H1 (cell line): ENCODE measurements around the gene POLN.

Experiments used
- ATF3 ChIP-seq: IDR thresholded peaks from 2 replicates; pipeline ENCODE4 v1.6.1; 2011; ENCODE audit warnings: low read depth, mild to moderate bottlenecking, low read length; ENCODE audit not compliant: insufficient read depth
- CHD2 ChIP-seq: IDR thresholded peaks from 2 replicates; pipeline ENCODE4 v1.6.1; 2012; ENCODE audit warnings: low read length, improper control_type of control experiment
- CTCF ChIP-seq, 3 experiments: IDR thresholded peaks; 1 replicate in 2 of 3; 2 replicates in 1 of 3; pipeline versions ENCODE4 v1.5.1 to v1.6.1; 2011; ENCODE audit warnings: low read length in 3 of 3, mild to moderate bottlenecking in 3 of 3, inconsistent platforms in 2 of 3, low read depth in 1 of 3, moderate library complexity in 1 of 3; ENCODE audit not compliant: insufficient read depth in 1 of 3; ENCODE audit errors: control extremely low read depth in 1 of 3
- JUND ChIP-seq: IDR thresholded peaks from 2 replicates; pipeline ENCODE4 v1.6.1; 2011; ENCODE audit warnings: mild to moderate bottlenecking, improper control_type of control experiment, low read length
- SRF ChIP-seq: IDR thresholded peaks from 2 replicates; pipeline ENCODE4 v1.6.1; 2011; ENCODE audit warnings: mild to moderate bottlenecking, low read depth, low read length, moderate library complexity
- TF ChIP-seq, protein P1 (sequence below): IDR thresholded peaks from 2 replicates; pipeline ENCODE4 v1.6.1; 2011; ENCODE audit warnings: low read length, improper control_type of control experiment

GRCh38 chr4:2276581-2277325 lies 34.8 kb upstream of the POLN start:
- TF ChIP-seq CTCF (IDR thresholded peaks at IDR 0.05; ENCODE audit: control extremely low read depth in 1 of 3, insufficient read depth in 1 of 3, low read depth in 1 of 3, low read length in 3 of 3), result no peak
- TF ChIP-seq JUND, result no peak
- no peak for TF ChIP-seq ATF3
- TF ChIP-seq, protein P1, sequence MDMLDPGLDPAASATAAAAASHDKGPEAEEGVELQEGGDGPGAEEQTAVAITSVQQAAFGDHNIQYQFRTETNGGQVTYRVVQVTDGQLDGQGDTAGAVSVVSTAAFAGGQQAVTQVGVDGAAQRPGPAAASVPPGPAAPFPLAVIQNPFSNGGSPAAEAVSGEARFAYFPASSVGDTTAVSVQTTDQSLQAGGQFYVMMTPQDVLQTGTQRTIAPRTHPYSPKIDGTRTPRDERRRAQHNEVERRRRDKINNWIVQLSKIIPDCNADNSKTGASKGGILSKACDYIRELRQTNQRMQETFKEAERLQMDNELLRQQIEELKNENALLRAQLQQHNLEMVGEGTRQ, result no peak
- TF ChIP-seq CHD2, result no peak
- TF ChIP-seq SRF, result no peak
